DOHH2 (cell line): Measurements from ENCODE around the gene CERS5.

Experiments used
- H3F3A ChIP-seq: fragments of 200-600 bp; sonication (generic), shearing (Covaris generic); 2 replicates; pipeline ENCODE4 v1.6.0; 2016; ENCODE audit warnings: antibody characterized with exemption, mild to moderate bottlenecking; ENCODE audit not compliant: control insufficient read depth, insufficient read depth
- H3K27ac ChIP-seq: fragments of 200-600 bp; sonication (generic); 2 replicates; pipeline ENCODE4 v1.5.1; 2014; ENCODE audit warnings: low read depth, mild to moderate bottlenecking, low read length, moderate library complexity
- H3K27me3 ChIP-seq: fragments of 200-600 bp; sonication (generic); 2 replicates; pipeline ENCODE4 v1.6.1; 2014; ENCODE audit warnings: mild to moderate bottlenecking, low read length, mixed read lengths; ENCODE audit not compliant: control insufficient read depth
- H3K36me3 ChIP-seq: fragments of 200-600 bp; sonication (generic); 2 replicates; pipeline ENCODE4 v1.6.1; 2014; ENCODE audit warnings: mild to moderate bottlenecking, low read length, moderate library complexity, mixed read lengths; ENCODE audit not compliant: control insufficient read depth
- H3K4me1 ChIP-seq: fragments of 200-600 bp; sonication (generic); 2 replicates; pipeline ENCODE4 v1.6.1; 2014; ENCODE audit warnings: mild to moderate bottlenecking, low read length, mixed read lengths; ENCODE audit not compliant: control insufficient read depth
- H3K4me2 ChIP-seq: fragments of 200-600 bp; sonication (generic); 2 replicates; pipeline ENCODE4 v1.6.0; 2014; ENCODE audit warnings: mild to moderate bottlenecking, low read length, moderate library complexity
- H3K4me3 ChIP-seq: fragments of 200-600 bp; sonication (generic); 2 replicates; pipeline ENCODE4 v1.5.1; 2014; ENCODE audit warnings: mild to moderate bottlenecking, low read length, mixed read lengths
- H3K79me2 ChIP-seq: fragments of 200-600 bp; sonication (generic); 2 replicates; pipeline ENCODE4 v1.6.1; 2014; ENCODE audit warnings: mild to moderate bottlenecking, low read length, mixed read lengths; ENCODE audit not compliant: control insufficient read depth
- H3K9me2 ChIP-seq: fragments of 200-600 bp; sonication (generic); replicated peaks from 2 replicates; pipeline ENCODE4 v1.6.1; 2014; ENCODE audit warnings: mild to moderate bottlenecking, low read length, mixed read lengths; ENCODE audit not compliant: control insufficient read depth
- H3K9me3 ChIP-seq: fragments of 200-600 bp; sonication (generic); 2 replicates; pipeline ENCODE4 v1.6.1; 2014; ENCODE audit warnings: antibody characterized with exemption, low read length, mixed read lengths; ENCODE audit not compliant: control insufficient read depth, insufficient read depth
- H4K20me1 ChIP-seq: fragments of 200-600 bp; sonication (generic); 2 replicates; pipeline ENCODE4 v1.6.0; 2014; ENCODE audit warnings: low read depth, mild to moderate bottlenecking, antibody characterized with exemption, low read length, moderate library complexity; ENCODE audit not compliant: control insufficient read depth, insufficient read depth
- EZH2phosphoT487 ChIP-seq: fragments of 200-600 bp; sonication (generic); IDR thresholded peaks from 2 replicates; pipeline ENCODE4 v1.6.1; 2017; ENCODE audit warnings: borderline replicate concordance, mild to moderate bottlenecking, antibody characterized with exemption, low read length, moderate library complexity, mixed read lengths
- TF ChIP-seq, protein P1 (sequence below): fragments of 200-600 bp; sonication (generic); IDR thresholded peaks from one replicate; pipeline ENCODE4 v1.5.1; 2014; ENCODE audit warnings: antibody characterized with exemption, mild to moderate bottlenecking, low read depth, low read length; ENCODE audit not compliant: poor library complexity, severe bottlenecking

CERS5 gene

DNA sequence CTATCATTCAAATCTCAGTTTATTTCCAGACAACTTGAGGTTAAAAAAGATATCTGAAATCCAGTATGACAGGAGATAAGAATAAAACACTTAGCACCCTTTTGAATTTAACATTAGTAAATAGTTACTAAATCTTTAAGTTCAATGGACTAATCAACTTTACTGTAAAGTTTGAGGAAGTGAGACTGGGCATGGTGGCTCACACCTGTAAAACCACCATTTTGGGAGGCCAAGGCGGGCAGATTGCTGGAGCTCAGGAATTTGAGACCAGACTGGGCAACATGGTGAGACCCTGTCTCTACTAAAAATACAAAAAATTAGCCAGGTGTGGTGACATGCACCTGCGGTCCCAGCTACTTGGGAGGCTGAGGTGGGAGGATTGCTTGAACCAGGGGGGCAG is 40.3 kb upstream of the CERS5 start:
- Histone ChIP-seq H4K20me1 (no peaks in the 10 kb centered on the region), H3F3A (peaks cover 12% of the 10 kb centered on the region), H3K27me3 (no peaks in the 10 kb centered on the region), H3K4me2 (0 out of 2 replicates have a peak overlapping the region, but pooled peaks have one; percentile 11), H3K4me3 (no peak overlapping the region), H3K4me1 (peaks cover 35% of the 10 kb centered on the region), H3K9me3 (no peaks in the 10 kb centered on the region), H3K36me3 (peaks cover 29% of the 10 kb centered on the region), H3K27ac (peak overlapping the region; percentile 16; the same call in 1 of the 2 replicates), H3K79me2 (peaks cover 29% of the 10 kb centered on the region), H3K9me2 (no peaks in the 10 kb centered on the region)
- TF ChIP-seq, protein P1, sequence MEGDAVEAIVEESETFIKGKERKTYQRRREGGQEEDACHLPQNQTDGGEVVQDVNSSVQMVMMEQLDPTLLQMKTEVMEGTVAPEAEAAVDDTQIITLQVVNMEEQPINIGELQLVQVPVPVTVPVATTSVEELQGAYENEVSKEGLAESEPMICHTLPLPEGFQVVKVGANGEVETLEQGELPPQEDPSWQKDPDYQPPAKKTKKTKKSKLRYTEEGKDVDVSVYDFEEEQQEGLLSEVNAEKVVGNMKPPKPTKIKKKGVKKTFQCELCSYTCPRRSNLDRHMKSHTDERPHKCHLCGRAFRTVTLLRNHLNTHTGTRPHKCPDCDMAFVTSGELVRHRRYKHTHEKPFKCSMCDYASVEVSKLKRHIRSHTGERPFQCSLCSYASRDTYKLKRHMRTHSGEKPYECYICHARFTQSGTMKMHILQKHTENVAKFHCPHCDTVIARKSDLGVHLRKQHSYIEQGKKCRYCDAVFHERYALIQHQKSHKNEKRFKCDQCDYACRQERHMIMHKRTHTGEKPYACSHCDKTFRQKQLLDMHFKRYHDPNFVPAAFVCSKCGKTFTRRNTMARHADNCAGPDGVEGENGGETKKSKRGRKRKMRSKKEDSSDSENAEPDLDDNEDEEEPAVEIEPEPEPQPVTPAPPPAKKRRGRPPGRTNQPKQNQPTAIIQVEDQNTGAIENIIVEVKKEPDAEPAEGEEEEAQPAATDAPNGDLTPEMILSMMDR, result no peak
- no peak for TF ChIP-seq EZH2phosphoT487

DNA sequence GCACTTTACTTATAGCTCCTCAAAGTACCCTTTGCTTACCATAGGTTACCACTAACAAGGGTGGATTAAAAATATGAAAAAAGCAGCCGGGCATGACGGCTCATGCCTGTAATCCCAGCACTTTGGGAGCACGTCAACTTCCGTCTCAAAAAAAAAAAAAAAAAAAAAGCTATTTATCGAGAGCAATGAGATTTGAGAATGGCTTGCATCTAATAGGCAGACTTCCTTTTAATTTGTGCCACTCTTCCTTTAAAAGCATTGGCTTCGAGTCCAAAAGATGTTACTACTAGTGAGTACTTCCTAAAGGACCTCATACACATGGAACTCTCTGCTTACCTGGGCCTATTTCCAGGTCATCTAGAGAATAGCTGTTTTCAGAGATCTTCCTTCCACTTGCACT is 38.5 kb upstream of the CERS5 start:
- Histone ChIP-seq H3K4me1 (peaks cover 17% of the 10 kb centered on the region), H3K27me3 (no peaks in the 10 kb centered on the region), H3K36me3 (peaks cover 37% of the 10 kb centered on the region), H3K27ac (no peak overlapping the region), H3K9me3 (no peaks in the 10 kb centered on the region), H3F3A (peaks cover 5% of the 10 kb centered on the region; the same call in 1 of the 2 replicates), H3K4me2 (no peak overlapping the region), H3K79me2 (peaks cover 18% of the 10 kb centered on the region), H3K4me3 (no peak overlapping the region), H4K20me1 (no peaks in the 10 kb centered on the region), H3K9me2 (no peaks in the 10 kb centered on the region)
- TF ChIP-seq, protein P1, result no peak
- TF ChIP-seq EZH2phosphoT487, result no peak

DNA sequence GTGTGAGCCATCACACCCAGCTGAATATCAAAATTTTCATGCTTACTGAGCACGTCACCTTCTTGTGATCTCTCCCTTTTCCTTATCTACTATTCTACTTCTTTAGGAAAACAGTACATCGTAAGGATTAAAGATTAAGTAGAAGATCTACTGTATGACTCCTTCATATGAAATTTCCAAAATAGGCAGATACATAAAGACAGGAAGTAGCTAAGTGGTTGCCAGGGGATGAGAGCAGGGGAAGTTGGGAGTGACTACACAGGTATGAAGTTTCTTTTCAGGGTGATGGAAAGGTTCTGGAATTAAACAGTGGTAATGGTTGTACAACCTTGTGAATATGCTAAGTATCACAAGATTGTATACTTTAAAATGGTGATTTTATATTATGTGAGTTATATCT is 36.5 kb upstream of the CERS5 start:
- Histone ChIP-seq H3K36me3 (peaks cover 49% of the 10 kb centered on the region), H4K20me1 (no peaks in the 10 kb centered on the region), H3K27ac (no peak overlapping the region), H3K4me2 (no peak overlapping the region), H3K4me3 (no peak overlapping the region), H3K79me2 (peaks cover 4% of the 10 kb centered on the region; the same call in 1 of the 2 replicates), H3K4me1 (peaks cover 13% of the 10 kb centered on the region), H3K27me3 (no peaks in the 10 kb centered on the region), H3K9me2 (no peaks in the 10 kb centered on the region), H3K9me3 (no peaks in the 10 kb centered on the region), H3F3A (peaks cover 5% of the 10 kb centered on the region; the same call in 1 of the 2 replicates)
- TF ChIP-seq EZH2phosphoT487, result no peak
- TF ChIP-seq, protein P1, result no peak
